Activated CD4-positive, alpha-beta memory T cell treated with anti-CD3 and anti-CD28 coated beads for 36 hours (primary cell): ENCODE measurements around the gene BHLHE40. TPM values are rescaled to one million over a fixed set of nuclear protein-coding genes. Genes with fewer than 3 reads are reported as not detected.

ENCODE experiments used
- CTCF ChIA-PET: fragments of 350-600 bp; sonication (Branson Sonifier 250); formaldehyde crosslinking; loops from one replicate; lab custom pipeline; 2021; ENCODE audit warnings: antibody characterized with exemption, inconsistent platforms; lab: Charles Lee
- POLR2A ChIA-PET: fragments of 350-600 bp; sonication (Branson Sonifier 250); formaldehyde crosslinking; loops from one replicate; lab custom pipeline; 2021; ENCODE audit warnings: antibody characterized with exemption; lab: Charles Lee
- DNase-seq: peaks from one replicate; pipeline ENCODE4 v3.0.0-alpha.2; 2020
- H3K27ac Mint-ChIP-seq: one replicate; pipeline ENCODE4 v1.8.0; 2021; ENCODE audit warnings: mixed read lengths
- H3K27me3 Mint-ChIP-seq: one replicate; pipeline ENCODE4 v1.8.0; 2021; ENCODE audit warnings: mixed read lengths
- H3K36me3 Mint-ChIP-seq: one replicate; pipeline ENCODE4 v1.8.0; 2021; ENCODE audit warnings: mixed read lengths
- H3K4me1 Mint-ChIP-seq: one replicate; pipeline ENCODE4 v1.8.0; 2021; ENCODE audit warnings: low read depth, mixed read lengths
- H3K4me3 Mint-ChIP-seq: one replicate; pipeline ENCODE4 v1.8.0; 2021; ENCODE audit warnings: mild to moderate bottlenecking, mixed read lengths
- H3K9me3 Mint-ChIP-seq: one replicate; pipeline ENCODE4 v1.8.0; 2021; ENCODE audit warnings: mixed read lengths
- intact Hi-C: fragments of 100-400 bp; cut with micrococcal nuclease; formaldehyde crosslinking; loops from one replicate; pipeline ENCODE4 v1.15.1; 2023
- total RNA-seq, 2 experiments: library from RNA; stranded (reverse); gene quantifications; one replicate each; pipeline ENCODE4 v1.2.3, GENCODE V29; 2021

The BHLHE40 gene
- total RNA-seq, 2 experiments from 2014 or later, result 188 to 195 TPM

DNA sequence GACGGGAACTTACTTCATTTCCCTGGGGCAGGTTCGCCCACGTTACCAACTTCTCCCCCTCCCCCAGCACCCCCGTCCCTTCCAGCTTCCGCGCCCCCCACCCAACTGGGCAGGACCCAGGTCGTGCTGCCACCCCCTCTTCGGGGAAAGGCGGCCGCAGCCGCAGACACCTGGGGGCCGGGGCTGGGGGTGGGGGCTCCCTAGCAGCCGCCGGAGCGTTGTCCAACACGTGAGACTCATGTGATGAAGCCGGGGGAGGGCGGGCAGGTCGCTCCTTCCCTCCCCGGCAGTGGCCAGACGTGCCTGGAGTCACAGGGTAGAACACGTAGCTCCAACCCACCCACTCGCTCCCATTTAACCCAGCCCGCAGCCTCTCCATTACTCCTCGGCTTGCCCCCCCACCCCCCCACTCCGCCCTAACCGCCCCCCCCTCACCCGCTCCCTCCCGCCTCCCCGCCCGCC lies 240 bp upstream of the BHLHE40 start:
- H3K4me3 Mint-ChIP-seq, result peak overlapping the region; percentile 87
- H3K27ac Mint-ChIP-seq, result peak overlapping the region; percentile 99
- H3K27me3 Mint-ChIP-seq, result no peaks in the 10 kb centered on the region
- POLR2A ChIA-PET, result interaction anchor here (0.5 to 12.7 kb wide), 40 partner anchors 7 to 267 kb away, joined by 3 to 263 read pairs (median 5); partner anchors contain the start of gene ARL8B
- CTCF ChIA-PET, result interaction anchor here (0.5 to 13.4 kb wide), 25 partner anchors 8 to 629 kb away, joined by 3 to 204 read pairs (median 9); no protein-coding TSS in a partner anchor
- no peak for DNase-seq
- peaks cover 50% of the 10 kb centered on the region for H3K4me1 Mint-ChIP-seq
- intact Hi-C loops, result loop anchor here (2.0 kb wide), 3 partner anchors 208 to 238 kb away; partner anchors contain the start of gene EDEM1
- no peaks in the 10 kb centered on the region for H3K9me3 Mint-ChIP-seq
- peaks cover 45% of the 10 kb centered on the region for H3K36me3 Mint-ChIP-seq

GRCh38 chr3:4980229-4981203 lies 1.3 kb downstream of the BHLHE40 start:
- H3K4me3 Mint-ChIP-seq, result peak overlapping the region; percentile 87
- CTCF ChIA-PET, result interaction anchor here (0.5 to 13.4 kb wide), 38 partner anchors 9 to 270 kb away, joined by 3 to 204 read pairs (median 6); no protein-coding TSS in a partner anchor
- H3K9me3 Mint-ChIP-seq, result no peaks in the 10 kb centered on the region
- peaks cover 55% of the 10 kb centered on the region for H3K36me3 Mint-ChIP-seq
- H3K27ac Mint-ChIP-seq, result peak overlapping the region; percentile 99
- peak; percentile 95 for DNase-seq
- no peaks in the 10 kb centered on the region for H3K27me3 Mint-ChIP-seq
- POLR2A ChIA-PET, result interaction anchor here (0.6 to 12.7 kb wide), 27 partner anchors 14 to 269 kb away, joined by 3 to 263 read pairs (median 10); partner anchors contain the start of gene ARL8B
- H3K4me1 Mint-ChIP-seq, result peaks cover 62% of the 10 kb centered on the region
- intact Hi-C loops, result loop anchor here (1.0 kb wide), 2 partner anchors 75 to 143 kb away; no protein-coding TSS in a partner anchor

- H3K27ac Mint-ChIP-seq, result peak overlapping the region; percentile 85
- DNase-seq, result no peak
- intact Hi-C loops, result no loop called here
- no peaks in the 10 kb centered on the region for H3K9me3 Mint-ChIP-seq
- ChIA-PET POLR2A (interaction anchor here (0.6 to 12.7 kb wide), 11 partner anchors 26 to 270 kb away, joined by 3 to 263 read pairs (median 5); no protein-coding TSS in a partner anchor), CTCF (interaction anchor here (0.6 to 13.4 kb wide), 14 partner anchors 18 to 271 kb away, joined by 3 to 204 read pairs (median 10); no protein-coding TSS in a partner anchor)
- peaks cover 62% of the 10 kb centered on the region for H3K4me1 Mint-ChIP-seq
- H3K4me3 Mint-ChIP-seq, result peak overlapping the region; percentile 87
- no peaks in the 10 kb centered on the region for H3K27me3 Mint-ChIP-seq
- peaks cover 62% of the 10 kb centered on the region for H3K36me3 Mint-ChIP-seq
Measured at GRCh38 chr3:4981294-4981664, 2.0 kb downstream of the BHLHE40 start.

GRCh38 chr3:4981665-4982494 lies 2.6 kb downstream of the BHLHE40 start:
- peak overlapping the region; percentile 87 for H3K4me3 Mint-ChIP-seq
- no peaks in the 10 kb centered on the region for H3K9me3 Mint-ChIP-seq
- H3K36me3 Mint-ChIP-seq, result peaks cover 62% of the 10 kb centered on the region
- no peaks in the 10 kb centered on the region for H3K27me3 Mint-ChIP-seq
- peaks cover 61% of the 10 kb centered on the region for H3K4me1 Mint-ChIP-seq
- ChIA-PET POLR2A (interaction anchor here (0.6 to 12.7 kb wide), 8 partner anchors 26 to 270 kb away, joined by 3 to 263 read pairs (median 4); no protein-coding TSS in a partner anchor), CTCF (interaction anchor here (0.6 to 13.4 kb wide), 12 partner anchors 23 to 271 kb away, joined by 3 to 204 read pairs (median 18); no protein-coding TSS in a partner anchor)
- peak overlapping the region; percentile 85 for H3K27ac Mint-ChIP-seq
- DNase-seq, result no peak
- intact Hi-C loops, result no loop called here

GRCh38 chr3:4982773-4983738 lies 3.8 kb downstream of the BHLHE40 start:
- peaks cover 54% of the 10 kb centered on the region for H3K4me1 Mint-ChIP-seq
- intact Hi-C loops, result no loop called here
- CTCF ChIA-PET, result interaction anchor here (0.7 to 13.4 kb wide), 13 partner anchors 11 to 272 kb away, joined by 3 to 204 read pairs (median 8); no protein-coding TSS in a partner anchor
- peaks cover 62% of the 10 kb centered on the region for H3K36me3 Mint-ChIP-seq
- H3K27ac Mint-ChIP-seq, result peak overlapping the region; percentile 85
- POLR2A ChIA-PET, result interaction anchor here (0.7 to 12.7 kb wide), 23 partner anchors 11 to 489 kb away, joined by 3 to 263 read pairs (median 5); partner anchors contain the start of gene ITPR1
- no peaks in the 10 kb centered on the region for H3K27me3 Mint-ChIP-seq
- H3K9me3 Mint-ChIP-seq, result no peaks in the 10 kb centered on the region
- no peak for DNase-seq
- H3K4me3 Mint-ChIP-seq, result peak overlapping the region; percentile 87

DNA sequence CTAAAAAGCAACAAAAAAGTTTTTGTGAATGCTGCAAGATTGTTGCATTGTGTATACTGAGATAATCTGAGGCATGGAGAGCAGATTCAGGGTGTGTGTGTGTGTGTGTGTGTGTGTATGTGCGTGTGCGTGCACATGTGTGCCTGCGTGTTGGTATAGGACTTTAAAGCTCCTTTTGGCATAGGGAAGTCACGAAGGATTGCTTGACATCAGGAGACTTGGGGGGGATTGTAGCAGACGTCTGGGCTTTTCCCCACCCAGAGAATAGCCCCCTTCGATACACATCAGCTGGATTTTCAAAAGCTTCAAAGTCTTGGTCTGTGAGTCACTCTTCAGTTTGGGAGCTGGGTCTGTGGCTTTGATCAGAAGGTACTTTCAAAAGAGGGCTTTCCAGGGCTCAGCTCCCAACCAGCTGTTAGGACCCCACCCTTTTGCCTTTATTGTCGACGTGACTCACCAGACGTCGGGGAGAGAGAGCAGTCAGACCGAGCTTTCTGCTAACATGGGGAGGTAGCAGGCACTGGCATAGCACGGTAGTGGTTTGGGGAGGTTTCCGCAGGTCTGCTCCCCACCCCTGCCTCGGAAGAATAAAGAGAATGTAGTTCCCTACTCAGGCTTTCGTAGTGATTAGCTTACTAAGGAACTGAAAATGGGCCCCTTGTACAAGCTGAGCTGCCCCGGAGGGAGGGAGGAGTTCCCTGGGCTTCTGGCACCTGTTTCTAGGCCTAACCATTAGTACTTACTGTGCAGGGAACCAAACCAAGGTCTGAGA lies 4.7 kb downstream of the BHLHE40 start:
- H3K4me1 Mint-ChIP-seq, result peaks cover 54% of the 10 kb centered on the region
- intact Hi-C loops, result loop anchor here (1.0 kb wide), 1 partner anchor 38 kb away; no protein-coding TSS in a partner anchor

GRCh38 chr3:4984511-4984864 lies 5.3 kb downstream of the BHLHE40 start:
- CTCF ChIA-PET, result interaction anchor here (0.8 to 13.4 kb wide), 16 partner anchors 8 to 274 kb away, joined by 3 to 204 read pairs (median 6); no protein-coding TSS in a partner anchor
- H3K4me1 Mint-ChIP-seq, result peaks cover 60% of the 10 kb centered on the region

More for the DNA sequence above, 4.7 kb downstream of the BHLHE40 start:
- H3K27ac Mint-ChIP-seq, result peak overlapping the region; percentile 85
- POLR2A ChIA-PET, result interaction anchor here (0.7 to 12.7 kb wide), 29 partner anchors 10 to 490 kb away, joined by 3 to 263 read pairs (median 4); partner anchors contain the start of gene ITPR1
- peak overlapping the region; percentile 87 for H3K4me3 Mint-ChIP-seq
- DNase-seq, result peak; percentile 89
- no peaks in the 10 kb centered on the region for H3K9me3 Mint-ChIP-seq
- CTCF ChIA-PET, result interaction anchor here (0.8 to 13.4 kb wide), 17 partner anchors 8 to 273 kb away, joined by 3 to 204 read pairs (median 5); no protein-coding TSS in a partner anchor
- no peaks in the 10 kb centered on the region for H3K27me3 Mint-ChIP-seq
- peaks cover 62% of the 10 kb centered on the region for H3K36me3 Mint-ChIP-seq

GRCh38 chr3:4985330-4986174 lies 6.3 kb downstream of the BHLHE40 start:
- CTCF ChIA-PET, result interaction anchor here (0.7 to 13.4 kb wide), 19 partner anchors 8 to 572 kb away, joined by 3 to 204 read pairs (median 8); no protein-coding TSS in a partner anchor
- H3K4me1 Mint-ChIP-seq, result peaks cover 69% of the 10 kb centered on the region
- H3K36me3 Mint-ChIP-seq, result peaks cover 50% of the 10 kb centered on the region
- H3K27me3 Mint-ChIP-seq, result no peaks in the 10 kb centered on the region
- H3K9me3 Mint-ChIP-seq, result no peaks in the 10 kb centered on the region
- POLR2A ChIA-PET, result interaction anchor here (1.0 to 12.7 kb wide), 13 partner anchors 7 to 247 kb away, joined by 3 to 263 read pairs (median 4); partner anchors contain the start of gene BHLHE40
- intact Hi-C loops, result loop anchor here (1.0 kb wide), 2 partner anchors 17 to 21 kb away; no protein-coding TSS in a partner anchor
- peak overlapping the region; percentile 77 for H3K4me3 Mint-ChIP-seq
- peak; percentile 37 for DNase-seq
- peak overlapping the region; percentile 87 for H3K27ac Mint-ChIP-seq

More at GRCh38 chr3:4984511-4984864, 5.3 kb downstream of the BHLHE40 start:
- Mint-ChIP-seq H3K4me3 (peak overlapping the region; percentile 87), H3K27me3 (no peaks in the 10 kb centered on the region), H3K9me3 (no peaks in the 10 kb centered on the region), H3K36me3 (peaks cover 59% of the 10 kb centered on the region), H3K27ac (peak overlapping the region; percentile 85)
- DNase-seq, result no peak
- intact Hi-C loops, result loop anchor here (1.0 kb wide), 1 partner anchor 38 kb away; no protein-coding TSS in a partner anchor
- POLR2A ChIA-PET, result interaction anchor here (0.8 to 12.7 kb wide), 24 partner anchors 10 to 491 kb away, joined by 3 to 263 read pairs (median 4); partner anchors contain the start of gene ITPR1
